Ammon's horn (tissue), 1 donor: ENCODE data around the gene BUD31.
"Not testable (repeated sequence)": the region's sequence is repeated elsewhere in the genome, so short reads cannot be mapped to it uniquely, and the experiment has no call there.

Experiments used
- DNase-seq: peaks from one replicate; pipeline ENCODE4 v3.0.0-alpha.2; 2016; ENCODE audit warnings: low spot score

The BUD31 gene

DNA sequence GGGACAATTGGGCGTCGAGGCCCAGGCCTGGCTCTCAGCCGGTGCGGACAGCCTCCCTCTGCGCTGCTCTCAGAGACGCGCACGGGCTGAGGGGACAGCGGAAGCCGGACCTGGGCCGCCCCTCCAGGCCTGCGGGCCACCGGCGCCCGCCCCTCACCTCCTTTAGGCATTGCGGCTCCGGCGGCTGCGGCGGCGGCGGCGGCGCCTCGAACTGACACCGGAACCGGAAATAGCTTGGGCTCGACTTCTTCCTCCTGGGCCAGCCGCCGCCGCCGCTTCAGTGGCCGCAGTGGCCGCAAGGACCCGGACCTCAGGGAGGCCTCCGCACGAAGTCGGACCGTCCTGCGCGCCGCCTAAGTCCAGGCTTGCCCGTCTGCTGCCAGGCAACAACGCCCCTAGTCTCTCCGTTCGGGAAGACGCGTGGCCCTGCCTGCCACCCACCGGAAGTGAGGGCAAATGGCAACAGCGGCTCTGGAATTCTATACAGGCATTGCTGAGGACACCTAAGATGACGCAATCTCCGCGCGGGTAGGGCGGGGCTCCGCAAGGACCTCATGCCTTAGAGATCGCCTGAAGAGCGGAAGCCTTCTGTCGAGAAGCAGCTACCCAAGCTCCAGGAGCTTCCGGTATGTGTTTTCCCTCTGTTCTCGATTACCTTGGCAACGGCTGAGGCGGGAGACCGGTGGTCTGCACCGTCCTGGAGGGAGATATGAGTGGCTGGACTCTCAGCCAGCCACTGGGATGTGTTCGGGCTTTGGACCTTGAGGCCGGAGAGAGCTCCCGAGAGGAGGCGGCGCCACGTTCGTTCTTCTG is at the start of gene BUD31, which contains the start of gene PDAP1:
Gene BUD31, plus strand, starts transcription at position 591 of the 813 bp plus-strand sequence. CDS start 2,124 bp downstream, outside the sequence.
Gene PDAP1, minus strand, starts transcription at position 219 of the 813 bp plus-strand sequence. Its CDS starts 49 bp downstream, at position 170.
- DNase-seq: peak; percentile 96

DNA sequence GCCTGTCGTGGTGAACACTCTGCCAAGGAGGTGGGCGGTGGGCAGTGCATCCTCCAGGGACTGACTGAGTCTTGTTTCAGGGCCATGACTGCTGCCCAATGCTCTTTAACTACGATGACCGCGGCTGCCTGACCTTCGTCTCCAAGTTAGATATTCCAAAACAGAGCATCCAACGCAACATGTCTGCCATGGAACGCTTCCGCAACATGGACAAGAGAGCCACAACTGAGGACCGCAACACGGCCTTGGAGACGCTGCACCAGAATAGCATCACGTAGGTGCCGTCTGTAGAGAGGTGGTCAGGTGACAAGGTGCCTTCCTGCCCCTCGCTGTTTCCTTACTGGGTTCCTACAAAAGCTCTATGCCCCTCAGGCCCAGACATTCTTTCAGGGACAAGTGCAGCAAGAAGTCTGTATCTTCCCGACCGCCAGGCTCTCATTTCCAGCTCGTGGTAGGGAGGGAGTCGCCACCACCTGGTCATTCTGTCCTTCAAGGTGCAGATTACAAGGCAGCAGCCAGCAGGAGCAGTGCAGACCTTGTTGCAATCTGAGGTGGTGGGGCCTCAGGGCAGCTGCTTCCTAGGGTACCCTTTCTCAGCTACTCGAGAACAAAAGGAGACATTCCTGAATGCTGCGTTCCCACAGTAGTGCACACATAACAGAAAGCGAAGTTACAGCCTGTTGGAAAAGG is 49.2 kb upstream of the BUD31 start:
- DNase-seq: no peak

DNA sequence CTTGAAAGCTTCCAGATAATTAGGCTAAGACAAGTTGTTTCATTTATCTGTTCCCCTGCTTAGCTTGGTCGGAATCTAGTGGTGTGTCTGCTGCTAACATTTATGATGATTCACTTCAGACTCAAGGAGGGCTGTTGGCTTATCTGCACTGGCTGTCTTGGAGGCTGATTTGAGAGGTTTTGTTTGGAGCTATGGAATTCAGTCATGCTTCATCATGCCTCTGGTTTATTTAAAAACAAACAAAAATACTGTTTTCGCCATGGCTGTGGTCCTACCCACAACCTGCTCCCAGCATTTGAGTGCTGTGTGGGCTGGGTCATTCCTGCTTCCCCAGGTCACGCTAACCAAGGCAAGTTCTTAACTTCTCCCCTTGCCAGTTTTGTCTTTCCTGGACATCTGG is 46.0 kb upstream of the BUD31 start:
- DNase-seq: no peak

DNA sequence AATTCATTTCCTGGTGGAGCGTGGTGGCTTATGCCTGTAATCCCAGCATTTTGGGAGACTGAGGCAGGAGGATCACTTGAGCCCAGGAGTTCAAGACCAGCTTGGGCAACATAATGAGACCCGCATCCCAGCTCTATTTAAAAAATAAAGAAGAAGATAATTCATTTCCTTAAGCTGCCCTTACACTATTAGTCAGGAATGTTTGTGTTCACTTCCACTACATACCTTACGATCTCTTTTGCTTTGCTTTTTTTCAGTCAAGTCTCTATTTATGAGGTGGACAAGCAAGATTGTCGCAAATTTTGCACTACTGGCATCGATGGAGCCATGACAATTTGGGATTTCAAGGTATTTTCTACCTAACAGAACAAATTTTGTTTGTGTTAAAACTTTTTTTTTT is 45.5 kb upstream of the BUD31 start:
- no peak for DNase-seq

DNA sequence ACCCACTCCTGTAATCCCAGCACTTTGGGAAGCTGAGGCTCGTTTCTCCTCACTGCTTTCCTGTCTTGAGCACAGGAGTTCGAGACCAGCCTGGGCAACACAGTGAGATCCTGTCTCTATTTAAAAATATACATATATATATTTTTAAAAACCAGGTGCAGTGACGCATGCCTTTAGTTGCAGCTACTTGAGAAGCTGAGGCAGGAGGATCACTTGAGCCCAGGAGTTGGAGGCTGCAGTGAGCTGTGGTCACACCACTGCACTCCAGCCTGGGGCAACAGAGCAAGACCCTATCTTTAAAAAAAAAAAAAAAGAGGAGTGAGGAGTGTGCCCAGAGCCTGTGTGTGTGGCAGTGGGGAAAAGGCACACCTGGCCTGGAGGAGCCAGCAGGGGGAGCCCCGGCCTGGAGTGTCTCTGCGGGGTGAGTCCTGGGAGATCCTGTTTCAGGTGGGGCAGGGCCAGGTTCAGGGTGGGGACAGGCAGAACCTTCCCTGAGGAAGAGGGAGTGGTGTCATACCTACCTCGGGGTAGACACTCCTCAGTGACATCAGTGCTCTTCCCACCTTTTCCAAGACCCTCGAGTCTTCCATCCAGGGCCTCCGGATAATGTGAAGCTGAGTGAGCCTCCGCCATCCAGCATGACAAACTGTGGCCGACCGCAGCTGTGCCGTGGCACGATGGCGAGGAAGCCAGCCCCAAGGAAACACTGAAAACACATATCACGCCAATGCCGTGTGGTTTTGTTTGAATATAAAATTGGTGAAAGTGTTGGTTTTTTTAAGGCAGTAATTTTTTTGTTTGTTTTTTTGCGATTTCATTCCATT is 43.2 kb upstream of the BUD31 start:
- DNase-seq: no peak

DNA sequence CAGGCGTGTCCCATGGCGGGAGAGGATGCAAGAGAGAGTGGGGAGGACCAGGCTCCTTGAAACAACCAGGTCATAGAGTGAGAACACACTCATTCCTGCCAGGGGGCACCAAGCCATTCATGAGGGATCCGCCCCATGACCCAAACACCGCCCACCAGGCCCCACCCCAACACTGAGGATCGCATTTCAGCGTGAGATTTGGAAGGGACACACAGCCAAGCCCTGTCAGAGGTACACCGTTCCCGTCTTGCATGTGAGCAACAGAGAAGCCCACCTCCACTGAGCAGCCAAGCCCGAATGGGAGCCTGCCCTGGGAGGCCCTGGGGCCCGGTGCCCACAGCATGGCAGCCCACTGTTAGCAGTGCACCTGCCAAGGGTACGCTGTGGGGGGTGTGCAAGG is 42.1 kb upstream of the BUD31 start:
- DNase-seq: no peak

DNA sequence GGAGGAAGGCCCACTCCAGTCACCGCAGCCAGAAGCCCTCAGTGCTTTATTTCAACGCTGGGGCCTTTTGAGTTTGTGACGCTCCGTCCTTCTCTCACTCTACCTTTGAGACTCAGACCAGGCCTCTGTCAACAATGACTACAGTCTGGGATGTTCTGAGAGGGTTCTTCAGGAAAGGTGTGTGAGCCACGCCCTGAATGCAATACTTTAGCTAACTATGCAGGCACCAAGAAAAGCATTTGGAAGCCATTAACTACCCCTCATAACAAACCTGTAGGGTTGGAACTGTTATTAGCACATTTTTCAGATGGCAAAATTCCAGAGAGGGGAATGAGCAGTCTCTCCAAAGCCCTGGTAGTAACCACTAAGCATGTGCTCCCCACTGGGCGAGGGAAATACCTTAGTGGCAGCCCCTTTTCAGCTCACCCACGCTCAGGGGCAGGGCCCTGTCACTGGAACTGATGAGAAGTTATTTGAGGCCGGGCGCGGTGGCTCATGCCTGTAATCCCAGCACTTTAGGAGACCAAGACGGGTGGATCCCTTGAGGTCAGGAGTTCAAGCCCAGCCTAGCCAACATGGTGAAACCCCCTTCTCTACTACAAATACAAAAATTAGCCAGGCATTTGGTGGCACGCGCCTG is 39.9 kb upstream of the BUD31 start:
- DNase-seq: no peak

DNA sequence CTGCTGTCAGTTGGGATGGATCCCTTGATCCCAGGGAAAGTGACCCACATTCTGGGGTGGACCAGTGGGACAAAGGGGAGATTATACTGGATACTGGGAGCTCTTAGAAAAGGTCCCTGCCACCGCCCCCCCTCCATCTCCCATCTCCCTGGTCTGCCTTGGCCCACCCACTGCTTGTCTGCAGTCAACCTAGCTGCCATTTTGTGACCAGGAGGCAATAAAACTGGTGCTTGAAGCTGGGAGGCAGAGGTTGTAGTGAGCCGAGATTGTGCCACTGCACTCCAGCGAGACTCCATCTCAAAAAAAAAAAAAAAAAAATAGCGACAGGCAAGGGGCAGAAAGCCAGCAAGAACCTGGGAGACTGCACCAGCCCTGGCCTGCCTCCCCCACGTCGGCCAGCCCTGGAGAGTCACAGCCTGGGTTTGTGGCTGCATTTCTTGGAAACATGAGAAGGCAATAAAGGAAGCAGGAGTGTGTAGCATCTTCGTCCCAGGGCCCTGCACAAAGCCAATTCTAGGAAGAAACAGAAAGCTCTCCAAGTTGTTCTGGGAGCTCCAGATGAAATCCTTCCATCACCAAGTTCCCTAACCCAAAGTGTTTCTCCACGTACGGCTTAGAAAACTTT is 38.9 kb upstream of the BUD31 start:
- DNase-seq: no peak

DNA sequence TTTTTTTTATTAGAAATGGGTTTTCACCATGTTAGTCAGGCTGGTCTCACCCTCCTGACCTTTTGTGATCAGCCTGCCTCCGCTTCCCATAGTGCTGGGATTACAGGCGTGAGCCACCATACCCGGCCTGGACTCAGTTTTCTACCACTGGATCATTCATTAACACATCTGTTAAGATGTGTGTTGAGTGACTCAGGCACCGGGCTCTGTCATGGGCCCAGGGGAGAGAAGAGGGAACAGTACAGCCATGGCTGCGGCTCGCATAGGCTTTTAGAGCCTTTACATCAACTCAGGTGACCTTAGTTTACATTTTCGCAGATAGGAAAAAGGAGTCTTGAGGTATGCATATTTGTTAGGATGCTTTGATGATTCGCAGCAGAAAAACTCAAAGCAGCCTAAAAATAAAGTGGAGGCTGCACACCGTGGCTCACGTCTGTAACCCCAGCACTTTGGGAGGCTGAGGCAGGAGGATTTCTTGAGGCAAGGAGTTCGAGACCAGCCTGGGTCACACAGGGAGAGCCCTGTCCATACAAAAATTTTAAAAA is 37.3 kb upstream of the BUD31 start:
- no peak for DNase-seq

DNA sequence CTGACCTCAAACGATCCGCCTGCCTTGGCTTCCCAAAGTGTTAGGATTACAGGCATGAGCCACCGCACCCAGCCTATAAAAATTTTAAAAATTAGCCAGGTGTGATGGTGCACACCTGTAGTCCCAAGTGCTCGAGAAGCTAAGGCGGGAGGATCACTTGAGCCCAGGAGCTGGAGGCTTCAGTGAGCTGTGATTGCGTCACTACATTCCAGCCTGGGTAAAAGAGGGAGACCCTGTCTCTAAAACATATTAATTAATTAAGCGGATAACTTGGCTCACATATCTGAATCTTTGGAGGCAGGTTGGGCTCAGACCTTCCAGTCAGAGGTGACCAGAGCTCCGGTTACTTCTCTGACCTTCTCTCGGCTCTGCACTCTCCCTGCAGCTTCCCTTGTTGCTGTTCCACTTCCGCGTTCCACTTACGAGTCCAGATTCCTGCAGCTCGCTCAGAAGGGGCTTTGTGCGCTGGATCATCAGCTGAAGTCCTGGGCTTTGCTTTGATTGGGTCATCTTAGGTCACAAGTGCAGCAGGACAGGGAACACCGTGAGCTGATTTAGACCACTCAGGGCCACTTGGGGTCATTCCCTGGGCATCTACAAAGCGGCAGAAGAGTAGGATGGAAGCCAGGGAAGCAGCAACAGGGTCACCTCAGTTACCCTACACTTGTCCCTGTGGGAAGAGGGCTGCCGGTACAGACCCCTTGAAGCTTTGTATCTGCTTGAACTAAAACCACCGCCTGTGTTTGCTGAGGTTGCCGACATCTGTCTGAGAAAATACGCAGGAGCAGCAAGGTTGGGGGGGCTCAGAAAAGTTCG is 36.3 kb upstream of the BUD31 start:
- DNase-seq: no peak

DNA sequence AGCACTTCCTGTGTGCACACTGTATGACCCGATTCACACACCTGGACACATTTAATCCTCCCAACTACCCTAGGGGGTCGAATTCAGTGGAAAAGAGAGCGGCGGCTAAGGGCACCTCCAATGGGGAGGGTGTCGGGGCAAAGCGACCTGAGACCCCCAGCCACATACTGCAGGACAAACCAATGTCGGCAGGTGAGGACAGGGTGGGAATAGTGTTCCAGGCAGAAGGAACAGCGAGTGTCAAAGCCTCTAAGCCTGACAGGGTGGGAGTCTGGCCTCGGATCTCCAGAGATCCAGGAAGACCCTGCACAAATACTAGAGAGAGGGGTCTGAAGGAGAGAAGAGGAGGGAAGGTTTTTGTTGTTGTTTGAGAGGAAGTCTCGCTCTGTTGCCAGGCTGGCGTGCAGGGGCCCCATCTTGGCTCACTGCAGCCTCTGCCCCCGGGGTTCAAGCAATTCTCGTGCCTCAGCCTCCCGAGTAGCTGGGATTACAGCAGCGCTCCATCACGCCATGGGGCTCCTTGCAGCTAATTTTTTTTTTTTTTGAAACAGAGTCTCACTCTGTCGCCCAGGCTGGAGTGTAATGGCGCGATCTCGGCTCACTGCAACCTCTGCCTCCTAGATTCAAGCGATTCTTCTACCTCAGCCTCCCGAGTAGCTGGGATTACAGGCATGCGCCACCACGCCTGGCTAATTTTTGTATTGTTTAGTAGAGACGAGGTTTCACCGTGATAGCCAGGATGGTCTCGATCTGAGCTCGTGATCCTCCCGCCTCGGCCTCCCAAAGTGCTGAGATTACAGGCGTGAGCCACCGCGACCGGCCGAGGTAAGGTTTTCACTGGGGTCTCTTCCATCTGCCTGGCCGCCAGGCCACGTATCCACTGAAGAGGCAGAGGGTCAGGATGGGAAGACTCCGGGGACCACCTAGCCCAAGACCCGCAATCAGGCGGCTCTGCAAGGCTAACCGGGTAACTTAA is 35.4 kb upstream of the BUD31 start:
- DNase-seq: no peak

DNA sequence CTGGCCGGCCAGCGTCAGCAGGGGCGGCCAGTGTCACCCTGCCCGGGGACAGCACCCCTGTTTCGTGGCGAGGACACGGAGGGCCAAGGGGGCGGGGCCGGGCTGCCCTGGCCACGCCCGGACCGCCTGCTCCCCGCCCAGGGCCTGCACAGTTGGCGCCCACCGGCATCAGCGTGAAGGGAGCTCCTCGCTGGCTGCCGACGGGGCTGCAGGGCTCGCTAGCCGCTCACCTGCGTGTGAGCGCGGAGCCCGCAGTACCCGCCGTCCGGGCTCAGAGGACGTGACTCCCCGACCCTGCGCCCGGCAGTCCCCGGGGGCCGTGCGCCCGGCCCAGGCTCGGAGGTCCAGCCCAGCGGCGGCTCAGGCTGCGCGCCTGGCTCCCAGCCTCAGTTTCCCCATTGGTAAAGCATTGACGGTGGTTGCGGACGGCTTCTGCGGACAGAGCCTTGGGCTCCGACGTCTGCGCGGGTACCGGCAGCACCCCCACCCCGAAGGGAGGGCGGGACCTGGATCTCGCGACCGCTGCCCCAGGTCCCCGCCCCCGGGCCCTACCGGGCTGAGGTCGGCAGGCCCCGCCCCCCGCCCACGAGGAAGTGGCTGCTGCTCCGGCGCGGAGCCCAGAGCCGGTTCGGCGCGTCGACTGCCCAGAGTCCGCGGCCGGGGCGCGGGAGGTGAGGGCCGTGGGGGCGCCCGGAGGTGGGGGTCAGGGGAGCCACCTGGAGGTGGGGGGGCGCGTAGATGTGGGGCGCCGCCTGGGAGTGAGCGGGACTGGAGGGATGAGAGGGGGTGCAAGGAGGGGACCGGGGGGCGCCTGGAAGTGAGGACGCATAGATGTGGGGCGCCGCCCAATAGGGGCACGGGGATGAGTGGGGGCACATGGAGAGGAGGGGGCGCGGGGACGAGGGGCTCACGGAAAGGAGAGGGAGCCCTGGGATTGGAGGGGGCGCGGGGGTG is 34.4 kb upstream of the BUD31 start, which contains the start of gene ARPC1B:
Gene ARPC1B, plus strand, starts transcription at position 620 of the 954 bp plus-strand sequence. CDS start 10,985 bp downstream, outside the sequence.
- DNase-seq: peak; percentile 50

DNA sequence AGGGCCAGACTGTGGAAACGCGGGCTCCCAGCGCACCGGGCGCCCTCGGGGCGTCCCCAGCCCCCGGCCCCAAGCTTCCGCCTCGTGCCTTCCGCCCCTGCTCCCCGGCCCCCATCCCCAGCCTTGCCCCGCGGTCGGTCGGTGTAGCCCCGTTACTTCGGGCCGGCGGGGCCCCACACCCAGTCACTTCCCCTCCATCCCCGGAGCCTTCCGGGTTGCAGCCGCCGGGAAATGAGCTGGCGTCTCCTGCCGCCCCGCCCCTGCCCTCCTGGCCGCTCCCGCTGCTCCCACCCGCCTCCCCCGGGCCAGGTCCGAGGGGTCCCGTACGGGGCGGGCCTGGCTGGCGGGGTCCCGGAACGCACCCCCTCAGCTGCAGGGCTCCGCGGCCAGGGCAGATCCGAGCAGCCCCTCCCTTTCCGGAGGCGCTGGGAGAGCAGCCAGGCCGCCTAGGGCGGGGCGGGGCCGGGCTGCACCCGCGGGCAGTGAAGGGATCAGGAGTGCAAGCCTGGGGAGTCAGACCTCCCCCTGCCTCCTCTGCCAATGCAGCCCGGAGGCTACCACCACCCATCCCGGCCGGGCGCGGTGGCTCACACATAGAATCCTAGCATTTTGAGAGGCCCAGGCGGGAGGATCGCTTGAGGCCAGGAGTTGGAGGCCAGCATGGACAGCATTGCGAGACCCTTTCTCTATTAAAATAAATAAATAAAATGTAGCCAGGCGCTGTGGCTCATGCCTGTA is 33.5 kb upstream of the BUD31 start:
- peak; percentile 65 for DNase-seq

DNA sequence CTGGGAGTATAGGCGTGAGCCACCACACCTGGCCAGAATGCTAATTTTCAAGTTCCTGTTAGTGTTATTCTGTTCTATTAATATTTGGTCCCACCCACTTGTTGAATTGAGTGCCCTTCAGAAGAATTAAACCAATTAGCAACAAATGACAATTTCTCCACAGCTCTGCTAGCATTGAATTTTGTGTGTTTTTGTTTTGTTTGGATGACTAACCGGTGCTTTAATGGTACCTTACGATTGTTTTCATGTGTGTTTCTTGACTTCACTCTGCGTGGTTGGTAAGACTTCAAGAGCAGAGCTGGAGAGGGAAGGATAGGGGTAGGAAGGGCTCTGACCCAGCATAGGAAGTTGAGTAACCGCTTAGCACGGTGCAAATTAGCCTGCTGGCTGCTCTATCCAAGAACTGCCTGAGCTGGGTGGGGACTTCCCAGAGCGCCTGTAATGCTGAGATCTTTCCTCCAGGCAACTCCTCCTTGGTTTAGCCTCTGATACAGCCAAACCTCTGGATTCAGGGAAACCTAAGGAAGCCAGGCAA is 29.7 kb upstream of the BUD31 start:
- DNase-seq: peak; percentile 72

DNA sequence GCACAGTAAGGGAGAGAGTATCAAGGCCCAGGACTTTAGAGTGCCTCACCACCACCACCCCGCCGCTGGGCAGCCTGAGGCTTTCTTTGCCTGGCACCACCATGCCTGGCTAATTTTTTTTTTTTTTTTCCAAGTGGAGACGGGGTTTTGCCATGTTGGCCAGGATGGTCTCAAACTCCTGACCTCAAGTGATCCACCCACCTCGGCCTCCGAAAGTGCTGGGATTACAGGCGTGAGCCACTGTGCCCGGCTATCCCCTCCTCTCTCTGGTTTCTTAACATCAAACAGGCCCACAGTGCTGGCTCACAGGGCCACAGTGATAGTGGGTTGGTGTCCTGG is 29.1 kb upstream of the BUD31 start:
- not testable (repeated sequence) for DNase-seq

DNA sequence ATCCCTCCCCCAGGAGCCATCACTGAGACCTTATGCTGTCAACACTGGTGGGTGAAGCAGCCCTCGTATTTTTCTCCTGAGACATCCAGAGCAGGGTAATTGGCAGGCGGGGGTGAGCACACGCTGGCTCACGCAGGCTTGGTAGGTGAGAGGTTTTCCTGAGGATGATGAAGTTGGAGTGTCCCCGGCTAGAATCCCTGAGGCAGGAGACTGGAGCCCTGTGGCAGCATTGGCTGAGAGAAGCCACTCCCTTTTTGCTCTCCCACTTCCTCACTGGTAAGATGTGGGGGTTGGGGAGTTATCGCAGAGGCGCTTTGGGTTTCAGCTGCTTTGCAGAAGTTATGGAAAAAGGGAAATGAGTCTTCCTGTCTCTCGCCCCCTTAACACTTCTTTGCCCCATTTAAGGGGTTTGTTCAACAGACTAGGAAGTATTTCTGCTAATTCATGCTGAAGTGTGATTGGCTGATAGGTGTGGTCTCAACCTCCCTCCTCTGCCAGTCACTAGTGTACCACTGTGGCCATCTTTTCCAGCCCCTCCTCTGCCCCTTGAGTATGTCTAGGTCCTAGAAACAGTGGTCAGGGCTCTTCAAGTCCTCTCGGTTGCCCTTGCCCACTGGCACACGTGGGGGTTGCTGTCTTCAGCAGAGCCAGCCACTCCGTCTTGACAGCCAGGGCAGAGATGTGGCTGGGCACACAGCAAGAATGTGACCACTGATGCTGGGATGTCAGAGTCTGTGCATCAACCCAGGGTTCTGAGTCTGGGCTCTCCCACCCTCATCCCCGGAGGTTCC is 28.5 kb upstream of the BUD31 start:
- DNase-seq: peak; percentile 76
